Measurements from ENCODE around the gene SH3BGRL. TPM values are rescaled to one million over a fixed set of nuclear protein-coding genes. Genes with fewer than 3 reads are reported as not detected.

Gene SH3BGRL
- total RNA-seq, 2 experiments from 2014 or later = 56.2 to 68.2 TPM

- intact Hi-C loops (cut with micrococcal nuclease; ENCODE audit: unreplicated experiment) = no loop called here
- Histone ChIP-seq H3K9me3 (ENCODE audit: low read length) (peaks cover 7% of the 10 kb centered on the region; the same call in 1 of the 2 replicates), H3K4me1 (ENCODE audit: insufficient read depth, low read length, poor library complexity, severe bottlenecking) (no peaks in the 10 kb centered on the region), H3K79me2 (ENCODE audit: insufficient read depth, low read depth, low read length) (no peaks in the 10 kb centered on the region), H3K4me2 (ENCODE audit: low read length) (no peak overlapping the region), H3K4me3 (ENCODE audit: low read depth, low read length, poor library complexity, severe bottlenecking) (no peak overlapping the region), H2AFZ (ENCODE audit: low read length) (no peak overlapping the region), H4K20me1 (ENCODE audit: insufficient read depth, low read length) (no peaks in the 10 kb centered on the region), H3K27ac (ENCODE audit: low read depth, low read length, poor library complexity, severe bottlenecking) (no peak overlapping the region), H3K9me2 (ENCODE audit: insufficient read depth, low read length) (no peaks in the 10 kb centered on the region), H3K36me3 (ENCODE audit: insufficient read depth, low read length) (peaks cover 15% of the 10 kb centered on the region; the same call in 1 of the 2 replicates)
- no peak for TF ChIP-seq CTCF (conservative IDR thresholded peaks at IDR 0.05; ENCODE audit: low read length)
- DNase-seq (ENCODE audit: low spot score) = no peak
- ChIA-PET POLR2A (no interaction called here), CTCF (ENCODE audit: unreplicated experiment) (no interaction called here)
- BruUV-seq (replicated peaks) = no TSS peak
These were observed 92.2 kb downstream of the SH3BGRL start for GRCh38 chrX:81294101-81294500.

- Histone ChIP-seq H3K4me2 (ENCODE audit: low read length) (no peak overlapping the region), H3K4me3 (ENCODE audit: low read depth, low read length, poor library complexity, severe bottlenecking) (no peak overlapping the region), H3K9me2 (ENCODE audit: insufficient read depth, low read length) (no peaks in the 10 kb centered on the region), H3K4me1 (ENCODE audit: insufficient read depth, low read length, poor library complexity, severe bottlenecking) (no peaks in the 10 kb centered on the region), H3K27ac (ENCODE audit: low read depth, low read length, poor library complexity, severe bottlenecking) (no peak overlapping the region), H2AFZ (ENCODE audit: low read length) (no peak overlapping the region), H4K20me1 (ENCODE audit: insufficient read depth, low read length) (no peaks in the 10 kb centered on the region), H3K9me3 (ENCODE audit: low read length) (no peaks in the 10 kb centered on the region), H3K36me3 (ENCODE audit: insufficient read depth, low read length) (no peaks in the 10 kb centered on the region; the same call in 1 of the 2 replicates), H3K79me2 (ENCODE audit: insufficient read depth, low read depth, low read length) (no peaks in the 10 kb centered on the region)
- ChIA-PET CTCF (ENCODE audit: unreplicated experiment) (no interaction called here), POLR2A (interaction anchor here (0.6 to 0.7 kb wide), 2 partner anchors 31 to 955 kb away, joined by 3 read pairs; no protein-coding TSS in a partner anchor)
- intact Hi-C loops (cut with micrococcal nuclease; ENCODE audit: unreplicated experiment) = no loop called here
- BruUV-seq (replicated peaks) = no TSS peak
- TF ChIP-seq EZH2phosphoT487 (IDR thresholded peaks at IDR 0.05; ENCODE audit: borderline replicate concordance, low read depth, low read length) (no peak), CTCF (conservative IDR thresholded peaks at IDR 0.05; ENCODE audit: low read length) (no peak)
- DNase-seq (ENCODE audit: low spot score) = no peak
These were observed 100.0 kb downstream of the SH3BGRL start for GRCh38 chrX:81301877-81302276.

GRCh38 chrX:81304563-81304962 is 102.7 kb downstream of the SH3BGRL start:
- DNase-seq (ENCODE audit: low spot score) = no peak
- H3K9me3 ChIP-seq (ENCODE audit: low read length) = no peaks in the 10 kb centered on the region
- no peaks in the 10 kb centered on the region for H3K9me2 ChIP-seq (ENCODE audit: insufficient read depth, low read length)
- H3K4me1 ChIP-seq (ENCODE audit: insufficient read depth, low read length, poor library complexity, severe bottlenecking) = no peaks in the 10 kb centered on the region
- no peaks in the 10 kb centered on the region for H3K36me3 ChIP-seq (ENCODE audit: insufficient read depth, low read length)
- H3K27ac ChIP-seq (ENCODE audit: low read depth, low read length, poor library complexity, severe bottlenecking) = no peak overlapping the region
- intact Hi-C loops (cut with micrococcal nuclease; ENCODE audit: unreplicated experiment) = no loop called here
- H3K79me2 ChIP-seq (ENCODE audit: insufficient read depth, low read depth, low read length) = no peaks in the 10 kb centered on the region
- no peaks in the 10 kb centered on the region for H4K20me1 ChIP-seq (ENCODE audit: insufficient read depth, low read length)
- no peak overlapping the region for H3K4me3 ChIP-seq (ENCODE audit: low read depth, low read length, poor library complexity, severe bottlenecking)
- POLR2A ChIA-PET = no interaction called here
- TF ChIP-seq EZH2phosphoT487 (IDR thresholded peaks at IDR 0.05; ENCODE audit: borderline replicate concordance, low read depth, low read length) (no peak), CTCF (conservative IDR thresholded peaks at IDR 0.05; ENCODE audit: low read length) (no peak)
- BruUV-seq (replicated peaks) = no TSS peak
- CTCF ChIA-PET (ENCODE audit: unreplicated experiment) = no interaction called here
- H2AFZ ChIP-seq (ENCODE audit: low read length) = no peak overlapping the region
- H3K4me2 ChIP-seq (ENCODE audit: low read length) = no peak overlapping the region

All from OCI-LY7 (cell line).